GF-D8 (cell line): ENCODE data around the gene SNAP47.

Experiments used
- DNase-seq: peaks from one replicate; lab custom pipeline; 2025; lab: John Stamatoyannopoulos, UW

Gene SNAP47

DNA sequence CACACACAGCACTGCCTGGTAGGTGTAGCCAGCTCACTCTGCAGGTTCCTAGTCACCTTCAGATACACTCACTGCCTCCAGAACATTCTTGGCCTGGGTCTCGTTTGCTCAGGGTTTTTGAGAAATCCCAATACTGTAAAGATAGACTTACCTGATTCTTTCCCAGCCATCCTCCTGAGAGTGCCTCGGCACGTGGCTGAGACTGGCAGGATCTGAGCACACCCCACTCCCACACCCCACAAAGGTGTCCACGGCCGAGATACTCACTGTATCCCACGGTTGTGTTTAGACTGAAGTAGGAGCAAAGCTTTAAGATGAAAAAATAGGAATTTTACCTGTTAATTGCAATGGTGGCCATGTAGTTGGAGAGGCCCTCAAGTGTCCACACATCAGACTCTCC, 33.4 kb downstream of the SNAP47 start:
- no peak for DNase-seq

GRCh38 chr1:227769047-227769935, 34.1 kb downstream of the SNAP47 start:
- DNase-seq = no peak

DNA sequence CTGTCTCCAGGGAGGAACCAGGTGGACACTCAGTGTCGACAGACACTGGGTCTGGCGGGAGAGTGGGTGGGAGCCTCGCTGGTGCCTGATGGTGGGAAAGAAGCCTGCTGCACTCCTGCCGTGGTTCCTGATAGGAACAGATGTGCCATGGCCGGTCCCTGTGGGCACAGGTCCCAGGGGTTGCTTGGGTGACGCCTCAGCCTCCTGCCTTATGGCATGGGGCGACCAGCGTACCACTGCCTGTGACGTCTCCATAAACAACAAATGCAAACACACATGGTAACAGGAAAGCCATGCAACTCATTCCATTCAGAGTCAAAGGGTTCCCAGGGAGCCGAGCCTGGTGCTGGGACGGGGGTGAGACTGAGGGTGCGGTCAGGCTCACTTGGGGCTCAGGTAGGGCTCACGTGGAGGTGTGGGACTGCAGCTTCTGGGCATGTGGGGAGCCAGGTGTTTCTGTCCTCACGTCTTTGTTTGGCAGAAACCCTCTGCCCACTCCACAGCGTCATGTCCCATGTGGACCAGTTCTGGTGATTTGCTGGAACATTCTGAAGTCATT, 34.8 kb downstream of the SNAP47 start:
- DNase-seq = no peak

- DNase-seq = no peak
Observed at GRCh38 chr1:227770812-227771211, 35.6 kb downstream of the SNAP47 start.

DNA sequence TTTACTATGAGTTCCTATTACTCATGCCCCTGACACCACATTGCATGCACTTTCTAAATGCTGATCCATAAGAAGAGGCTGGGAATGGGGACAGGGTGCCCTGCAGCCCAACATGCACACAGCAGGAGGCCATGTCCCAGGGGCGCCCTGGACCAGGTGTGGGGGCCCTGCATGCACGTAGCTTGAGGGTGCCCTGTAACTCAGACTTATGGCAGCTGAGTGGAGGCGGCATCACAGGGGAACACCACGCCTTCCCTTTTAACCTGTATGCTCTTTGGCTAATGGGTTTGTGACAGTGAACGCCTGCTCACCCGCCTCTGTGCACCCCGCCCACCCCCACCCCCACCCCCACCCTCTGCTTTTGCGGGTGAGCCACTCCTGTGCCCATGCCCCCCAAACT, 36.1 kb downstream of the SNAP47 start:
- DNase-seq = no peak

DNA sequence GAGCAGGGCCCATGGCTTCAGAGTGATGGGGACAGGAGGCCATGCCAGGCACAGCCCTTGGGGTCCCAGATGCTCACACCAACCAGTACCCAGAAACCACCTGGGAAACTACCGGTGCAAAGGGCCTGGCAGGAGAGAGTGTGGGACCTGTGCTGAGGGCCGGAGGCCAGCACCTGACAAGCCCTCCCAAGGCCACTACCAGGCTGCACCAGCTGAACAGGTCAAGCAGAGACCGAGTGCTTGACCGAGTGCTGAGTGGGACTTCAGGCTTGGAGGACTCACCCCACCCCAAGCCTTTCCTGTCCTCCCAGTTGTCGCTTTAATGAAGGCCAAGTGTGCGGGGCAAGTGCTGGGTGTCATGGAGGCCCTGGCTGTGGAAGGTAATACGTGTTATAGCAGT, 36.5 kb downstream of the SNAP47 start:
- no peak for DNase-seq

DNA sequence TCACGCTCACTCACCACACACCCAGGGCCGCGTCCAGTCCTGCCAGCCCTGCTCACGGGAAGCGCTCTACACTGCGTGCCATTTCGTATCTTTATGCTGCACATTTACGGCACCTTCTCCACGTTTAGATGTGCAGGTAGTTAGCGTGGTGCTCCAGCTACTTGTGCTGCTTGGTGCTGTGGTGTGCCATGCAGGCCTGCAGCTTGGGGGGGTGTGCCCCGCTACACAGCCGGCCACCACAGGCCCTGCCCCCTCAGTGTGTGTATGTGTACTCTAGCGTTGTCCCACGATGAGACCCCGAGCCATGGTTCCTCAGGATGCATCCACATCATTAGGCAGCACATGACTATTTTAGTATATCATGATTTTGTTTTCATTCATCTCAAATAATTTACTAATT, 38.3 kb downstream of the SNAP47 start:
- no peak for DNase-seq

DNA sequence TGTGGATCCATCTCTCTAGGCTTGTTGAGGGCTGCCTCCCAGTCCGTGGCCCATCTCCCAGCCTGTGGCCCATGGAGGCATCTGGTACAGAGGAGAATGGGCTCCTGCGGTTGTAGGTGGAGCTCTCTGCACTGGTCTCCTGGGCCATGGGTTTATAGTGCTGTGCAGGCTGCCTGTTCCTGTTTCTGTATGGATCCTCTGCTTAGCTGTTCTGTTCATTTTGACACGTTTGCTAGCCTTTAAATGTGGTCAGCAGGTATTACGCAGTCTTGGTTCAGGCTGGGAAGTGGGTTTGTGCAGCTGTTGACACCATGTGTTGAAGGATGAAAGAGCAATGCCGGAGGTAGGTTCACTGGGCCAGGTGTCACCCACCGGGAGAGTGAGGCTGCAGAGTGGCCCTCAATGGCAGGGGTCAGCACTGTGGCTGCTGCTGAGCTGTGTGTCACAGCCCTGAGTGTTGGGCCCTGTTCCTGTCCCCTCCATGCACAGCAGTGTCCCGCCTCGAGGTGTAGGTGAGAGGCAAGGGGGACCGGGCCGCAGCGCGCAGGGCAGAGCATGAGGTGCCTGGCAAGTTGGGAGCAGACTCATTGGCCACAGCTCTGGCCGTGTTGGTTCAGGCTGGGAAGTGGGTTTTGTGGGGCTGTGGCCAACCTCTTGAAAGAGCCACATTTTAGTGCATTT, 39.0 kb downstream of the SNAP47 start:
- no peak for DNase-seq

- no peak for DNase-seq
Observed at GRCh38 chr1:227774821-227775661, 39.8 kb downstream of the SNAP47 start.

DNA sequence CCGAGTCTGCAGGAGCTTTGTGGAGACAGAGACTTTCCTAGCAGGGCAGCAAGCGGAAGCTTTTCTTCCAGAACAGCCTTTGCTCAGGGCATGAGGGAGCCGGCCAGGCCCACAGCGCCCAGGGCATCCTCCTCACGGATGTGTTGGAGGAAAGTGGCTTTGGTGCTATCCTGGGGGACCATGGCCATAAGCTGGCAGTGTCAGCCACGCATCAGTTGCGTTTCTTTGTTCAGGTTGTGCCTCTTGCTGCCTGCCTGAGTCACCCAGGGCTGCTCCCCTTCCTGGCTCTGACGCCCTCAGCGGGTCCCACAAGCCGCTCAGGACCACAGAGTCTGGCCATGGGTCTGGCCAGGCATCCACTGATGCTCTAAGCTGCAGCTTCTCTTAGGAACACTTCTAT, 40.6 kb downstream of the SNAP47 start:
- DNase-seq = no peak

DNA sequence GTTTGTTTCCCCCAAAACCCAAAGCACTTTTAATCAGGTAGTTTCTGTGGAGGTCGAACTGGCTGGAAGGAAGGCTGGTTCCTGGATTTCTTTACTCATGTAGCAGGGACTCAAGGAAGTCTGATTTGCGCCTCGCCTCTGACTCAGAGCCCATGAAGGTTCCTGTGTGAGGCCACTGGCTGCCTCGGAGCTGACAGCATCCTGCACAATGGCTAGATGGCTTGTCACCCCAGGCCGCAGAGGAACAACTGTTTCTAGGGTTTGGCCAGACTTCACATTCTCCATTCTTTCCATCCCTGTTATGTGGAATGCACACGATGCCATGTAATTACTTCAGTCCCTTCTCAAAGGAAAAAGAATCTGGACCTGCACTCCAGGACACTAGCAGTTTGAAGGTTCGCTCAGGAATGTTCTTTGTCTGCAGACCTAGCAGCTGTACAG, 41.1 kb downstream of the SNAP47 start:
- no peak for DNase-seq

DNA sequence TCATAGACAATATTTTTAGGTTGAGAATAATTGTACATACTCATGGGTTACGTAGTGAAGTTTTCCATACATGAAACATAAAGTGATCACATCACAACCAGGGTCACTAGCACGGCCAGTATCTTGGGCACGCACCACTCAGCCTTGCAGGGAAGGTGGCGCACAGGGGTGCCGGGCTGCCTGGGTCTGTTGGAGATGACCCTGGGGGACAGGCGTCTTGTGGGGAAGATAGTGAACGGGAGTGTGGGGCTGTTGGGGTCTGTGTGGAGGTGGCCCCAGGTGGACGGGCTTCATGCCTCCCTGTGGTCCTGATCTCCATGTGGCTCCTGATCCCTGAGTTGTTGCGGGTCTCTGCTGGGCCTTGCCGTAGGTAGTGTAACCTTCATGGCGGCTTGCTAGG, 41.9 kb downstream of the SNAP47 start:
- no peak for DNase-seq

DNA sequence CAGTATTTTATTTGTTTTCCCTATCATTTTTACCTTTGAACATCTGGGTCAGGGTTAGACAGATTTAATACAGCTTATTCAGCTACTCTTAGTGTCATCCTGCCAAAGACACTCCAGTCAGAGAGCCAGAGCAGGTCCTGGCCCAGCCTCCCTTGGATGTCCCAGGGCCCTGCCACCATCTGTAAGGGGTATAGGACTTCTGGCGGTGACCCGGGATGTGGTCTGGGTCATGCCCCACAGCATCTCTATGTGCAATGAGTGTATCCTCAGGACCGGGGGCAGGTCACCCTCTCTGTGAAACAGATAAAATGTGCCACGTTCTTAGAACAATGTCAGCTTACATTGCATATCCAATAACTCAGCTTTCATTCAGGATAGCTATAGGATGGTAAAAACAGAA, 42.4 kb downstream of the SNAP47 start:
- DNase-seq = no peak

DNA sequence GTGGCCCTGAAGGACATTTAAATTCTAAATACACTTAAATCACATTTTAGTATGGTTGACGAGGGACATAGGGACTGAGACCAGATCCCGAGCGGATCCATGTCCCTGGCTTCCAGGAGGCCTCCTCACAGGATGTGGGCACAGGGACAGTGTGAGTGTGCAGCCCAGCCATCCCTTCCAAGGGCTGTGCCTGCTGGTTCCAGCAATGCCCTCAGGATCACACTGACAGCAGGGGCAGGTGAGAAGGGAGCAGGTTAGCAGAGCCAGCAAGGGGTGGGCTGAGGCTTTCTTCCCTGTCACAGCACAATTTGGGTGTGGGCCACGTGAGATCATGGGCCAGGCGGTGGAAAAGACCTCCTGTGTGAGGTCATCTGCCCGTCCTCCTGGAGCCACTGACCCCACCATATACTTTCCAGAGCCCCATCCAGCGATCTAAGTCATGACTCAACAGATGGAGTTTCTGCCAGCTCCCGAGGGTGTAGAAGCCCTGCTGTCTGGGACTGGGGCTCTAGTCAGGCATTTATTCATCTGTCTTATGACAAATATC, 43.2 kb downstream of the SNAP47 start:
- DNase-seq = no peak

GRCh38 chr1:227779021-227779441, 43.8 kb downstream of the SNAP47 start:
- DNase-seq = no peak

DNA sequence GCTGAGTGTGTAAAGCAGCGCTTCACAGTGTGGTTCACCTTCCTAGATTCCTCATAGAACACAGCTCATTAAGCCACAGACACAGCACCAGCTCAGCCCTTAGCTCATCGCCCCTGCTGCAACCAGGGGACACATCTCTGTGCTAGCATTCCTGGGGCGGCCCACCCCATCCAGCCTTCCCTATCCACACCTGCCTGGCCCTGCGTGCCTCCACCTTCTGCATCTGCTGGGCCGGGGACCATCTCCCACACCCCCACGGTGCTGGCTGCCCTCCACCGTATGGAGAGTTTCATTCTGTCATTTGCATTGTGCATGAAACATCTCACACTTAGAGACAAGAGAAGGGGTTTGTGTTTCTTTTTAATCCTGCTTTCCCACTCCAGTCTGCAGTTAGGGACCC, 44.5 kb downstream of the SNAP47 start:
- DNase-seq = no peak

- DNase-seq = no peak
Observed at GRCh38 chr1:227780101-227781044, 45.1 kb downstream of the SNAP47 start.

GRCh38 chr1:227781314-227781930, 46.2 kb downstream of the SNAP47 start:
- no peak for DNase-seq

- no peak for DNase-seq
Observed at GRCh38 chr1:227782226-227782625, 47.0 kb downstream of the SNAP47 start.

DNA sequence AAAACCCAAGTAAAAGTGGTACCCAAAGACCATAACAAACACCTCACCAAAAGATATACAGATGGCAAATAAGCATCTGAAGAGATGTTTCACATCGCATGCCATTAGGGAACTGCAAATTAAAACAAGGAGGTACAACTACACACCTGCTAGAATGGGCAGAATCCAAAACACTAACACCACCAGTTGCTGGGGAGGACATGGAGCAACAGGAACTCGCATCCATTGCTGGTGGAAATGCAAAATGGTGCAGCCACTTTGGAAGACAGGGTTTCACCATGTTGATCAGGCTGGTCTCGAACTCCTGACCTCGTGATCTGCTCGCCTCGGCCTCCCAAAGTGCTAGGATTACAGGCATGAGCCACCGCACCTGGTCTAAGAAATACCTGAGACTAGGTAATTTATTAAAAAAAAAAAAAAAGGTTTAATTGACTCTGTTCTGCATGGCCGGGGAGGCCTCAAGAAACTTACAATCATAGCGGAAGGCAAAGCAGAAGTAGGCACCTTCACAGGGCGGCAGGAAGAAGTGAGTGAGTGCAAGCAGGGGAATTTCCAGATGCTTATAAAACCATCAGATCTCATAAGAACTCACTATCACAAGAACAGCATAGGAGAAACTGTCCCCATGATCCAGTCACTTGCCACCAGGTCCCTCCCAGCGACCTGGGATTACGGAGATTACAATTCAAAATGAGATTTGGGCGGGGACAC, 50.0 kb downstream of the SNAP47 start:
- no peak for DNase-seq
